HEK293 (cell line): ENCODE data around the gene PTPRK.

Experiments
- CTCF ChIA-PET: fragments of 350-600 bp; formaldehyde crosslinking; extraction: SDS; loops from one replicate; lab custom pipeline; 2021; ENCODE audit warnings: antibody characterized with exemption; lab: Yijun Ruan, JAX
- POLR2A ChIA-PET: fragments of 300-600 bp; formaldehyde crosslinking; extraction: SDS; loops from one replicate; lab custom pipeline; 2020; ENCODE audit warnings: antibody characterized with exemption, inconsistent platforms; lab: Yijun Ruan, JAX
- H3K27ac ChIP-seq: fragments of 200-500 bp; sonication (Bioruptor generic); 2 replicates; pipeline ENCODE4 v1.5.1; 2014; ENCODE audit warnings: low read depth, low read length, control low read depth, inconsistent platforms; ENCODE audit errors: extremely low read depth
- H3K36me3 ChIP-seq, 2 experiments: fragments of 200-500 bp in 1 of 2; sonication (Bioruptor generic) in 1 of 2; 1 replicate in 1 of 2; 2 replicates in 1 of 2; pipeline ENCODE4 v1.5.1; 2014 to 2017; ENCODE audit warnings: inconsistent platforms in 2 of 2, low read length in 2 of 2; ENCODE audit not compliant: control insufficient read depth in 2 of 2, insufficient read depth in 1 of 2
- H3K4me1 ChIP-seq: fragments of 200-500 bp; sonication (Bioruptor generic); 2 replicates; pipeline ENCODE4 v1.5.1; 2014; ENCODE audit warnings: mild to moderate bottlenecking, low read length, inconsistent platforms; ENCODE audit not compliant: control insufficient read depth, insufficient read depth
- H3K4me3 ChIP-seq: 2 replicates; pipeline ENCODE4 v1.5.1; 2011; ENCODE audit warnings: low read depth, mild to moderate bottlenecking, control low read depth, low read length, moderate library complexity
- H3K9me3 ChIP-seq: fragments of 200-500 bp; sonication (Bioruptor generic); 2 replicates; pipeline ENCODE4 v1.5.1; 2014; ENCODE audit warnings: low read depth, low read length, inconsistent platforms; ENCODE audit not compliant: control insufficient read depth, insufficient read depth
- ATF2 ChIP-seq: fragments of 450-650 bp; formaldehyde crosslinking; IDR thresholded peaks from 2 replicates; pipeline ENCODE4 v1.5.1; 2016; ENCODE audit warnings: missing biosample characterization, missing genetic modification characterization, low read depth
- FEZF1 ChIP-seq: fragments of 450-650 bp; formaldehyde crosslinking; IDR thresholded peaks from 2 replicates; pipeline ENCODE4 v1.5.1; 2016; ENCODE audit warnings: missing biosample characterization, missing genetic modification characterization
- HOXA7 ChIP-seq: sonication (generic); formaldehyde crosslinking; IDR thresholded peaks from 2 replicates; pipeline ENCODE4 v1.8.1; 2022; ENCODE audit warnings: missing genetic modification reagents, borderline replicate concordance
- KLF16 ChIP-seq: fragments of 450-650 bp; formaldehyde crosslinking; IDR thresholded peaks from 2 replicates; pipeline ENCODE4 v1.5.1; 2017; ENCODE audit warnings: missing biosample characterization, missing genetic modification characterization
- KLF9 ChIP-seq: fragments of 450-650 bp; formaldehyde crosslinking; IDR thresholded peaks from 2 replicates; pipeline ENCODE4 v1.5.1; 2016; ENCODE audit warnings: missing biosample characterization, missing genetic modification characterization, low read depth
- RBAK ChIP-seq: fragments of 450-650 bp; formaldehyde crosslinking; IDR thresholded peaks from 2 replicates; pipeline ENCODE4 v1.5.1; 2016; ENCODE audit warnings: missing biosample characterization, missing genetic modification characterization
- SP2 ChIP-seq: fragments of 450-650 bp; formaldehyde crosslinking; IDR thresholded peaks from 2 replicates; pipeline ENCODE4 v1.5.1; 2016; ENCODE audit warnings: missing biosample characterization, missing genetic modification characterization
- ZBTB8A ChIP-seq: fragments of 450-650 bp; formaldehyde crosslinking; IDR thresholded peaks from 2 replicates; pipeline ENCODE4 v1.5.1; 2016; ENCODE audit warnings: missing biosample characterization, missing genetic modification characterization
- ZFP3 ChIP-seq: fragments of 450-650 bp; formaldehyde crosslinking; IDR thresholded peaks from 2 replicates; pipeline ENCODE4 v1.5.1; 2016; ENCODE audit warnings: low read depth, missing biosample characterization, missing genetic modification characterization
- ZNF10 ChIP-seq: fragments of 450-650 bp; formaldehyde crosslinking; IDR thresholded peaks from 2 replicates; pipeline ENCODE4 v1.5.1; 2017; ENCODE audit warnings: missing biosample characterization, missing genetic modification characterization
- ZNF169 ChIP-seq: fragments of 450-650 bp; formaldehyde crosslinking; IDR thresholded peaks from 2 replicates; pipeline ENCODE4 v1.5.1; 2016; ENCODE audit warnings: missing biosample characterization, missing genetic modification characterization
- ZNF221 ChIP-seq: fragments of 450-650 bp; formaldehyde crosslinking; IDR thresholded peaks from 2 replicates; pipeline ENCODE4 v1.5.1; 2017; ENCODE audit warnings: missing biosample characterization, missing genetic modification characterization, borderline replicate concordance
- ZNF248 ChIP-seq: fragments of 450-650 bp; formaldehyde crosslinking; IDR thresholded peaks from 2 replicates; pipeline ENCODE4 v1.5.1; 2017; ENCODE audit warnings: missing biosample characterization, missing genetic modification characterization
- ZNF354C ChIP-seq: fragments of 450-650 bp; formaldehyde crosslinking; IDR thresholded peaks from 2 replicates; pipeline ENCODE4 v1.5.1; 2016; ENCODE audit warnings: missing biosample characterization, missing genetic modification characterization, low read depth, borderline replicate concordance
- ZNF37A ChIP-seq: fragments of 450-650 bp; IDR thresholded peaks from 2 replicates; pipeline ENCODE4 v1.5.1; 2018; ENCODE audit warnings: missing biosample characterization, missing genetic modification characterization
- ZNF404 ChIP-seq: fragments of 450-650 bp; formaldehyde crosslinking; IDR thresholded peaks from 2 replicates; pipeline ENCODE4 v1.5.1; 2017; ENCODE audit warnings: missing biosample characterization, missing genetic modification characterization
- ZNF423 ChIP-seq: fragments of 450-650 bp; formaldehyde crosslinking; IDR thresholded peaks from 2 replicates; pipeline ENCODE4 v1.5.1; 2016; ENCODE audit warnings: missing biosample characterization, missing genetic modification characterization
- ZNF521 ChIP-seq: fragments of 450-650 bp; formaldehyde crosslinking; IDR thresholded peaks from 2 replicates; pipeline ENCODE4 v1.5.1; 2017; ENCODE audit warnings: missing biosample characterization, mild to moderate bottlenecking, missing genetic modification characterization
- ZNF544 ChIP-seq: fragments of 450-650 bp; formaldehyde crosslinking; IDR thresholded peaks from 2 replicates; pipeline ENCODE4 v1.5.0; 2017; ENCODE audit warnings: missing biosample characterization, missing genetic modification characterization
- ZNF560 ChIP-seq: fragments of 450-650 bp; formaldehyde crosslinking; IDR thresholded peaks from 2 replicates; pipeline ENCODE4 v1.5.1; 2017; ENCODE audit warnings: missing biosample characterization, missing genetic modification characterization, borderline replicate concordance
- ZNF621 ChIP-seq: fragments of 450-650 bp; formaldehyde crosslinking; IDR thresholded peaks from 2 replicates; pipeline ENCODE4 v1.5.1; 2017; ENCODE audit warnings: missing biosample characterization, missing genetic modification characterization
- ZNF704 ChIP-seq: fragments of 450-650 bp; formaldehyde crosslinking; IDR thresholded peaks from 2 replicates; pipeline ENCODE4 v1.5.1; 2016; ENCODE audit warnings: missing biosample characterization, missing genetic modification characterization
- ZNF747 ChIP-seq: fragments of 450-650 bp; formaldehyde crosslinking; IDR thresholded peaks from 2 replicates; pipeline ENCODE4 v1.5.1; 2016; ENCODE audit warnings: missing biosample characterization, missing genetic modification characterization
- ZSCAN4 ChIP-seq: fragments of 450-650 bp; formaldehyde crosslinking; IDR thresholded peaks from 2 replicates; pipeline ENCODE4 v1.5.1; 2017; ENCODE audit warnings: missing biosample characterization, missing genetic modification characterization
- ZXDB ChIP-seq: fragments of 450-650 bp; formaldehyde crosslinking; IDR thresholded peaks from 2 replicates; pipeline ENCODE4 v1.5.1; 2016; ENCODE audit warnings: missing biosample characterization, missing genetic modification characterization
- TF ChIP-seq, protein P1 (sequence below): fragments of 450-650 bp; formaldehyde crosslinking; IDR thresholded peaks from 2 replicates; pipeline ENCODE4 v1.5.1; 2016; ENCODE audit warnings: missing biosample characterization, missing genetic modification characterization
- TF ChIP-seq, protein P2 (sequence below): fragments of 450-650 bp; formaldehyde crosslinking; IDR thresholded peaks from 2 replicates; pipeline ENCODE4 v1.5.1; 2016; ENCODE audit warnings: missing biosample characterization, missing genetic modification characterization, borderline replicate concordance

The PTPRK gene

GRCh38 chr6:128427139-128427538, 93.3 kb downstream of the PTPRK start (continued):
- no peak for TF ChIP-seq ZNF521 (tag by site-specific recombination)
- TF ChIP-seq ATF2: no peak
- TF ChIP-seq KLF9 (tag by site-specific recombination): no peak
- TF ChIP-seq ZFP3 (tag by site-specific recombination): no peak
- no peak for TF ChIP-seq ZBTB8A
- TF ChIP-seq, protein P1, sequence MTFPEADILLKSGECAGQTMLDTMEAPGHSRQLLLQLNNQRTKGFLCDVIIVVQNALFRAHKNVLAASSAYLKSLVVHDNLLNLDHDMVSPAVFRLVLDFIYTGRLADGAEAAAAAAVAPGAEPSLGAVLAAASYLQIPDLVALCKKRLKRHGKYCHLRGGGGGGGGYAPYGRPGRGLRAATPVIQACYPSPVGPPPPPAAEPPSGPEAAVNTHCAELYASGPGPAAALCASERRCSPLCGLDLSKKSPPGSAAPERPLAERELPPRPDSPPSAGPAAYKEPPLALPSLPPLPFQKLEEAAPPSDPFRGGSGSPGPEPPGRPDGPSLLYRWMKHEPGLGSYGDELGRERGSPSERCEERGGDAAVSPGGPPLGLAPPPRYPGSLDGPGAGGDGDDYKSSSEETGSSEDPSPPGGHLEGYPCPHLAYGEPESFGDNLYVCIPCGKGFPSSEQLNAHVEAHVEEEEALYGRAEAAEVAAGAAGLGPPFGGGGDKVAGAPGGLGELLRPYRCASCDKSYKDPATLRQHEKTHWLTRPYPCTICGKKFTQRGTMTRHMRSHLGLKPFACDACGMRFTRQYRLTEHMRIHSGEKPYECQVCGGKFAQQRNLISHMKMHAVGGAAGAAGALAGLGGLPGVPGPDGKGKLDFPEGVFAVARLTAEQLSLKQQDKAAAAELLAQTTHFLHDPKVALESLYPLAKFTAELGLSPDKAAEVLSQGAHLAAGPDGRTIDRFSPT (tag by site-specific recombination): no peak
- no peak for TF ChIP-seq ZNF10 (tag by site-specific recombination)
- TF ChIP-seq ZNF423 (tag by site-specific recombination): no peak

- Histone ChIP-seq H3K27ac (no peak overlapping the region), H3K4me3 (no peak overlapping the region), H3K4me1 (no peaks in the 10 kb centered on the region), H3K36me3 (no peaks in the 10 kb centered on the region), H3K9me3 (no peaks in the 10 kb centered on the region)
- CTCF ChIA-PET: interaction anchor here (1.2 kb wide), 1 partner anchor 25 kb away, joined by 4 read pairs; no protein-coding TSS in a partner anchor
- POLR2A ChIA-PET: interaction anchor here (0.7 kb wide), 1 partner anchor 11 kb away, joined by 3 read pairs; no protein-coding TSS in a partner anchor
- TF ChIP-seq ZNF544 (no peak), RBAK (no peak), ZNF354C (tag by site-specific recombination) (no peak), SP2 (tag by site-specific recombination) (no peak), ZNF248 (tag by site-specific recombination) (no peak), ZSCAN4 (tag by site-specific recombination) (no peak), ZNF704 (tag by site-specific recombination) (no peak), HOXA7 (CRISPR knock-in tag) (no peak), KLF16 (tag by site-specific recombination) (no peak), ZNF10 (tag by site-specific recombination) (no peak), ZXDB (no peak), ZNF169 (tag by site-specific recombination) (no peak), ZNF621 (no peak), ZNF404 (no peak), FEZF1 (tag by site-specific recombination) (no peak), ZNF37A (tag by site-specific recombination) (no peak), ZNF221 (no peak), ZNF560 (no peak), ZNF747 (no peak)
- TF ChIP-seq, protein P2, sequence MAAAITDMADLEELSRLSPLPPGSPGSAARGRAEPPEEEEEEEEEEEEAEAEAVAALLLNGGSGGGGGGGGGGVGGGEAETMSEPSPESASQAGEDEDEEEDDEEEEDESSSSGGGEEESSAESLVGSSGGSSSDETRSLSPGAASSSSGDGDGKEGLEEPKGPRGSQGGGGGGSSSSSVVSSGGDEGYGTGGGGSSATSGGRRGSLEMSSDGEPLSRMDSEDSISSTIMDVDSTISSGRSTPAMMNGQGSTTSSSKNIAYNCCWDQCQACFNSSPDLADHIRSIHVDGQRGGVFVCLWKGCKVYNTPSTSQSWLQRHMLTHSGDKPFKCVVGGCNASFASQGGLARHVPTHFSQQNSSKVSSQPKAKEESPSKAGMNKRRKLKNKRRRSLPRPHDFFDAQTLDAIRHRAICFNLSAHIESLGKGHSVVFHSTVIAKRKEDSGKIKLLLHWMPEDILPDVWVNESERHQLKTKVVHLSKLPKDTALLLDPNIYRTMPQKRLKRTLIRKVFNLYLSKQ (tag by site-specific recombination): no peak
Measured at GRCh38 chr6:128425856-128426255, 94.5 kb downstream of the PTPRK start.
